SK-N-SH treated with all-trans-retinoic acid at 6 μM for 48 hours (cell line): ENCODE measurements around the gene SH3RF1.

ENCODE experiments used
- ATAC-seq: fragments of 200-7000 bp; cut with Tn5 transposase; 3 replicates; pipeline ENCODE4 v1.9.1; 2020; ENCODE audit warnings: mild to moderate bottlenecking, moderate library complexity
- BACH2 ChIP-seq: fragments of 250-450 bp; sonication (Bioruptor Pico); IDR thresholded peaks from 2 replicates; pipeline ENCODE4 v1.9.0; 2021; ENCODE audit warnings: mild to moderate bottlenecking, borderline replicate concordance
- CSDC2 ChIP-seq: fragments of 250-450 bp; sonication (Bioruptor Pico); IDR thresholded peaks from 2 replicates; pipeline ENCODE4 v1.5.0; 2020; ENCODE audit warnings: mild to moderate bottlenecking, moderate library complexity
- GLIS3 ChIP-seq: fragments of 250-450 bp; sonication (Bioruptor Pico); IDR thresholded peaks from 2 replicates; pipeline ENCODE4 v1.5.0; 2020; ENCODE audit warnings: mild to moderate bottlenecking, moderate library complexity
- ISL1 ChIP-seq: fragments of 250-450 bp; sonication (Bioruptor Pico); IDR thresholded peaks from 2 replicates; pipeline ENCODE4 v2.1.2; 2022; ENCODE audit warnings: mild to moderate bottlenecking, moderate library complexity
- PPARA ChIP-seq: fragments of 250-450 bp; sonication (Bioruptor Pico); IDR thresholded peaks from 2 replicates; pipeline ENCODE4 v1.5.0; 2020; ENCODE audit warnings: mild to moderate bottlenecking, borderline replicate concordance
- RARB ChIP-seq: fragments of 250-450 bp; sonication (Bioruptor Pico); IDR thresholded peaks from 2 replicates; pipeline ENCODE4 v1.8.0; 2021; ENCODE audit warnings: mild to moderate bottlenecking, moderate library complexity
- SNAI2 ChIP-seq: fragments of 250-450 bp; sonication (Bioruptor Pico); IDR thresholded peaks from 2 replicates; pipeline ENCODE4 v1.5.0; 2020; ENCODE audit warnings: mild to moderate bottlenecking, moderate library complexity
- TCF4 ChIP-seq: fragments of 250-450 bp; sonication (Bioruptor Pico); IDR thresholded peaks from 2 replicates; pipeline ENCODE4 v1.8.0; 2021; ENCODE audit warnings: mild to moderate bottlenecking, moderate library complexity, borderline replicate concordance
- TOX ChIP-seq: fragments of 250-450 bp; sonication (Bioruptor Pico); IDR thresholded peaks from 2 replicates; pipeline ENCODE4 v1.8.0; 2021; ENCODE audit warnings: mild to moderate bottlenecking, moderate library complexity, borderline replicate concordance
- ZC3H10 ChIP-seq: fragments of 250-450 bp; sonication (Bioruptor Pico); IDR thresholded peaks from 2 replicates; pipeline ENCODE4 v1.5.1; 2021; ENCODE audit warnings: mild to moderate bottlenecking, moderate library complexity
- ZFP3 ChIP-seq: fragments of 250-450 bp; sonication (Bioruptor Pico); IDR thresholded peaks from 2 replicates; pipeline ENCODE4 v1.5.0; 2020; ENCODE audit warnings: mild to moderate bottlenecking, moderate library complexity
- ZFP30 ChIP-seq: fragments of 450-650 bp; formaldehyde crosslinking; IDR thresholded peaks from 2 replicates; pipeline ENCODE4 v1.5.0; 2022; ENCODE audit warnings: mild to moderate bottlenecking, moderate library complexity
- ZNF565 ChIP-seq: fragments of 450-650 bp; formaldehyde crosslinking; conservative IDR thresholded peaks from 2 replicates; pipeline ENCODE4 v1.5.0; 2020; ENCODE audit warnings: low read depth, mild to moderate bottlenecking, moderate library complexity
- ZNF70 ChIP-seq: fragments of 450-650 bp; formaldehyde crosslinking; IDR thresholded peaks from 2 replicates; pipeline ENCODE4 v1.5.0; 2020; ENCODE audit warnings: mild to moderate bottlenecking, moderate library complexity
- ZNF8 ChIP-seq: fragments of 450-650 bp; formaldehyde crosslinking; IDR thresholded peaks from 2 replicates; pipeline ENCODE4 v1.5.0; 2020; ENCODE audit warnings: mild to moderate bottlenecking, moderate library complexity
- TF ChIP-seq, protein P1 (sequence below): fragments of 250-450 bp; sonication (Bioruptor Pico); IDR thresholded peaks from 2 replicates; pipeline ENCODE4 v1.5.0; 2020; ENCODE audit warnings: mild to moderate bottlenecking, moderate library complexity
- TF ChIP-seq, protein P2 (sequence below): fragments of 250-450 bp; sonication (Bioruptor Pico); IDR thresholded peaks from 2 replicates; pipeline ENCODE4 v1.5.1; 2021; ENCODE audit warnings: mild to moderate bottlenecking, moderate library complexity
- TF ChIP-seq, protein P3 (sequence below): fragments of 250-450 bp; sonication (Bioruptor Pico); IDR thresholded peaks from 2 replicates; pipeline ENCODE4 v1.8.0; 2020; ENCODE audit warnings: mild to moderate bottlenecking, moderate library complexity, borderline replicate concordance

The SH3RF1 gene

DNA sequence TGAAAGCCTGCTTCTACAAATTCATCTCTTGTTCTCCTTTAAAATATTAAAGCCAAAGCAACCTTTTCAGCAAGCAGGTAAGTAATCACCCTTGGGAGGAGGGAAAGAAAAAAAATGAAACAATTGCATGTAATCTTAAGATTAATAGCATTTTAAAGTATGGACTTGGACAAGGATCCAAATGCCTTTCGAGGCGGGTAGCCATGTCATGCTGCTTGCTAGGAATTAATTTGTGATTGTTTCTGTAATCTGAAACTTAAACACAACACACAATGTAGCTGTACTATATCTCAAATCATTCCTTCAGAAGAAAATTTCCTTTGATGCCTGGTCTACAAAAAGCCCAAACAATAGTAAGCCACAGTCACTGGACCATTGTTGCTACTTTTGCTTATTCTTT is 148.3 kb downstream of the SH3RF1 start:
- TF ChIP-seq ISL1 (CRISPR knock-in tag) (no peak), ZFP3 (CRISPR knock-in tag) (no peak), PPARA (no peak), ZC3H10 (CRISPR knock-in tag) (no peak), TOX (CRISPR knock-in tag) (no peak), SNAI2 (no peak), BACH2 (no peak), TCF4 (CRISPR knock-in tag) (no peak)
- TF ChIP-seq, protein P1, sequence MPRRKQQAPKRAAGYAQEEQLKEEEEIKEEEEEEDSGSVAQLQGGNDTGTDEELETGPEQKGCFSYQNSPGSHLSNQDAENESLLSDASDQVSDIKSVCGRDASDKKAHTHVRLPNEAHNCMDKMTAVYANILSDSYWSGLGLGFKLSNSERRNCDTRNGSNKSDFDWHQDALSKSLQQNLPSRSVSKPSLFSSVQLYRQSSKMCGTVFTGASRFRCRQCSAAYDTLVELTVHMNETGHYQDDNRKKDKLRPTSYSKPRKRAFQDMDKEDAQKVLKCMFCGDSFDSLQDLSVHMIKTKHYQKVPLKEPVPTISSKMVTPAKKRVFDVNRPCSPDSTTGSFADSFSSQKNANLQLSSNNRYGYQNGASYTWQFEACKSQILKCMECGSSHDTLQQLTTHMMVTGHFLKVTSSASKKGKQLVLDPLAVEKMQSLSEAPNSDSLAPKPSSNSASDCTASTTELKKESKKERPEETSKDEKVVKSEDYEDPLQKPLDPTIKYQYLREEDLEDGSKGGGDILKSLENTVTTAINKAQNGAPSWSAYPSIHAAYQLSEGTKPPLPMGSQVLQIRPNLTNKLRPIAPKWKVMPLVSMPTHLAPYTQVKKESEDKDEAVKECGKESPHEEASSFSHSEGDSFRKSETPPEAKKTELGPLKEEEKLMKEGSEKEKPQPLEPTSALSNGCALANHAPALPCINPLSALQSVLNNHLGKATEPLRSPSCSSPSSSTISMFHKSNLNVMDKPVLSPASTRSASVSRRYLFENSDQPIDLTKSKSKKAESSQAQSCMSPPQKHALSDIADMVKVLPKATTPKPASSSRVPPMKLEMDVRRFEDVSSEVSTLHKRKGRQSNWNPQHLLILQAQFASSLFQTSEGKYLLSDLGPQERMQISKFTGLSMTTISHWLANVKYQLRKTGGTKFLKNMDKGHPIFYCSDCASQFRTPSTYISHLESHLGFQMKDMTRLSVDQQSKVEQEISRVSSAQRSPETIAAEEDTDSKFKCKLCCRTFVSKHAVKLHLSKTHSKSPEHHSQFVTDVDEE (CRISPR knock-in tag), result no peak
- TF ChIP-seq, protein P2, sequence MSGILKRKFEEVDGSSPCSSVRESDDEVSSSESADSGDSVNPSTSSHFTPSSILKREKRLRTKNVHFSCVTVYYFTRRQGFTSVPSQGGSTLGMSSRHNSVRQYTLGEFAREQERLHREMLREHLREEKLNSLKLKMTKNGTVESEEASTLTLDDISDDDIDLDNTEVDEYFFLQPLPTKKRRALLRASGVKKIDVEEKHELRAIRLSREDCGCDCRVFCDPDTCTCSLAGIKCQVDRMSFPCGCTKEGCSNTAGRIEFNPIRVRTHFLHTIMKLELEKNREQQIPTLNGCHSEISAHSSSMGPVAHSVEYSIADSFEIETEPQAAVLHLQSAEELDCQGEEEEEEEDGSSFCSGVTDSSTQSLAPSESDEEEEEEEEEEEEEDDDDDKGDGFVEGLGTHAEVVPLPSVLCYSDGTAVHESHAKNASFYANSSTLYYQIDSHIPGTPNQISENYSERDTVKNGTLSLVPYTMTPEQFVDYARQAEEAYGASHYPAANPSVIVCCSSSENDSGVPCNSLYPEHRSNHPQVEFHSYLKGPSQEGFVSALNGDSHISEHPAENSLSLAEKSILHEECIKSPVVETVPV (CRISPR knock-in tag), result no peak
- no peak; the same call in 2 of the 3 replicates for ATAC-seq

DNA sequence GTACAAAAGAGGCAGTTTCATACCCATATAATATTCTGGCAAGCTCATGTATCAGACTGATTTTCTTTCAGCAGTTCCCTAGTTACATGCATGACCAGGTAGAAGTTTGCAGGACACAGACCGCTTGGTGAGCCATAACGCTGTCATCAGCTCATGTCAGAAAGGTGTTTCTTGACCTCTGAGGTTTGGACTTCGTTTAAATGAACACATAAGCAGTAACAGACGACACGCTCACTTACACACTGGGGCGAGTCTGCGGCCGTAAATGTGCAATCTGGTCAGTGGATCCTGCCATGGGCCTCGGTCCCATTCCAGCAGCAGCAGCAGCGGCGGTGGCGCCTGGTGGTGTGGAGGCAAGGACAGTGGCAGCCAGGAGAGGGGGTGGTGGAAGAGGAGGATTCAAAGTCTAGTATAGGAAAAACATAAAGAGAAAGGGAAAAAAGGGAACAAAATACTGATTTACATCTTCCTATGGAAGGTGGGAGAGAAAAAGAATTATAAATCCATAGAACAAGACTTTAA is 148.8 kb downstream of the SH3RF1 start:
- TF ChIP-seq PPARA (no peak), TOX (CRISPR knock-in tag) (no peak), TCF4 (CRISPR knock-in tag) (no peak), BACH2 (no peak), SNAI2 (no peak)
- TF ChIP-seq, protein P3, sequence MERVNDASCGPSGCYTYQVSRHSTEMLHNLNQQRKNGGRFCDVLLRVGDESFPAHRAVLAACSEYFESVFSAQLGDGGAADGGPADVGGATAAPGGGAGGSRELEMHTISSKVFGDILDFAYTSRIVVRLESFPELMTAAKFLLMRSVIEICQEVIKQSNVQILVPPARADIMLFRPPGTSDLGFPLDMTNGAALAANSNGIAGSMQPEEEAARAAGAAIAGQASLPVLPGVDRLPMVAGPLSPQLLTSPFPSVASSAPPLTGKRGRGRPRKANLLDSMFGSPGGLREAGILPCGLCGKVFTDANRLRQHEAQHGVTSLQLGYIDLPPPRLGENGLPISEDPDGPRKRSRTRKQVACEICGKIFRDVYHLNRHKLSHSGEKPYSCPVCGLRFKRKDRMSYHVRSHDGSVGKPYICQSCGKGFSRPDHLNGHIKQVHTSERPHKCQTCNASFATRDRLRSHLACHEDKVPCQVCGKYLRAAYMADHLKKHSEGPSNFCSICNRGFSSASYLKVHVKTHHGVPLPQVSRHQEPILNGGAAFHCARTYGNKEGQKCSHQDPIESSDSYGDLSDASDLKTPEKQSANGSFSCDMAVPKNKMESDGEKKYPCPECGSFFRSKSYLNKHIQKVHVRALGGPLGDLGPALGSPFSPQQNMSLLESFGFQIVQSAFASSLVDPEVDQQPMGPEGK, result no peak
- no peak for ATAC-seq

DNA sequence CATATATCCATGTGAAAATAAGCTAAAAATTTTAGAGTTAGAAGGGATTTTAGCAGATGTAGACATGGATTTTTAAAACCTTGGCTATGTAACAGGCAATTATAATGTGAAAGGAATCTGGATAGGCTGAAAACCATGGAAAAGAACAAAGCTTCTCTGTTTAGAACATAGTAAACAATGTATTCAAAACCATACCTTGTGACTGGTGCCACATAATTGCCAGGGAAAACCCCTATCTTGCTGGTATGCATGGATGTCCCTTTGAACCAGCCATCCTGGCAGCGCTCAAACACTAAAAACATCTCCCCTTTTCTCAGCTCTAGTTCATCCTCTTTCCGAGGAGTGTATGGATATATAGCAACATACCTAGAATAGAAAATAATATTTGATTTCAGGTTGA is 150.1 kb downstream of the SH3RF1 start:
- no peak for ATAC-seq

DNA sequence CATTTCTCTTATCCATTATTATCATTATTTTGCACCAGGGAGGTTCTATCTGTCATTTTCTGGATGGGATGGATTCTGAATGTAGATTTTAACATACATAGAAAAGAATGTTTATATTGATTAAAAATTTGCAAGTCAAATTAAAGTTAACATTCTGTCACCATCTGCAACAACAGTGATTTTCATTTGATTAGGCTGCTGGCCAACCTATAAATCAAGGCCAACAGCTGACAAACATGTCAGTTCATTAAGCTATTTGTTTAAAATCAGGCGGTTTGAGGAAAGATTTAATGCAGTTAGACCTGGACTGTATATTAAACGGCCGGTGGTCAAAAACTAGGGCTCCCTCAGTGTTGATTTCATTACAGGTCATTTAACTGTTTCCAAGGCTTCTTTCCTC is 151.2 kb downstream of the SH3RF1 start:
- ATAC-seq, result no peak
- TF ChIP-seq, protein P3, result no peak
- TF ChIP-seq ISL1 (CRISPR knock-in tag) (no peak), ZFP30 (no peak), BACH2 (no peak), ZNF70 (CRISPR knock-in tag) (no peak), SNAI2 (no peak), RARB (CRISPR knock-in tag) (no peak), TOX (CRISPR knock-in tag) (no peak), ZNF8 (CRISPR knock-in tag) (no peak), CSDC2 (CRISPR knock-in tag) (no peak), ZFP3 (CRISPR knock-in tag) (no peak), ZC3H10 (CRISPR knock-in tag) (no peak), GLIS3 (CRISPR knock-in tag) (no peak)
- TF ChIP-seq, protein P2 (CRISPR knock-in tag), result no peak

More for the DNA sequence above, 150.1 kb downstream of the SH3RF1 start:
- TF ChIP-seq PPARA (no peak), ZNF565 (no peak)
